Measurements from ENCODE around the gene OVOL1.
"Not testable (repeated sequence)": the region's sequence is repeated elsewhere in the genome, so short reads cannot be mapped to it uniquely, and the experiment has no call there.

OVOL1 gene

GRCh38 chr11:65817835-65818680 is 31.2 kb downstream of the OVOL1 start:
- no peak for DNase-seq

DNA sequence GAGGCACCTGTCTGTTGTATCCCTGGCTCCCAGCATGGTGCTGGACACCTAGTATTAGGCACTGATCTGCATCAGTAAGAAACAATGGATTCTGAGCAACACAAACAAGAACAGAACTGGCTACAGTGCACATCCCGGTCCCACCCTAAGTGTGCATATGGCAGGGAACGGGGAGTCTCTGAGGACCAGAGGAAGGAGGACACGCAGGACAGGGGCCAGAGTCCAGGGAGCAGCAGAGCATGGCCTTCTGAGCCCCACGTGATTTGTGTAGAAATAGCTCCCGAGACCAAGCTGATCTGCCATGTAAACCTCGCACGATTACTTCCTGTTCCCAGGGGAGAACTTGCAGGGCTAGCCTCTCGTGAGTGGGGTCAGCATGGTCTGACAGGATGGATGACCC is 34.2 kb downstream of the OVOL1 start:
- no peak for DNase-seq

- no peak for DNase-seq
Measured at GRCh38 chr11:65822776-65823528, 36.1 kb downstream of the OVOL1 start.

DNA sequence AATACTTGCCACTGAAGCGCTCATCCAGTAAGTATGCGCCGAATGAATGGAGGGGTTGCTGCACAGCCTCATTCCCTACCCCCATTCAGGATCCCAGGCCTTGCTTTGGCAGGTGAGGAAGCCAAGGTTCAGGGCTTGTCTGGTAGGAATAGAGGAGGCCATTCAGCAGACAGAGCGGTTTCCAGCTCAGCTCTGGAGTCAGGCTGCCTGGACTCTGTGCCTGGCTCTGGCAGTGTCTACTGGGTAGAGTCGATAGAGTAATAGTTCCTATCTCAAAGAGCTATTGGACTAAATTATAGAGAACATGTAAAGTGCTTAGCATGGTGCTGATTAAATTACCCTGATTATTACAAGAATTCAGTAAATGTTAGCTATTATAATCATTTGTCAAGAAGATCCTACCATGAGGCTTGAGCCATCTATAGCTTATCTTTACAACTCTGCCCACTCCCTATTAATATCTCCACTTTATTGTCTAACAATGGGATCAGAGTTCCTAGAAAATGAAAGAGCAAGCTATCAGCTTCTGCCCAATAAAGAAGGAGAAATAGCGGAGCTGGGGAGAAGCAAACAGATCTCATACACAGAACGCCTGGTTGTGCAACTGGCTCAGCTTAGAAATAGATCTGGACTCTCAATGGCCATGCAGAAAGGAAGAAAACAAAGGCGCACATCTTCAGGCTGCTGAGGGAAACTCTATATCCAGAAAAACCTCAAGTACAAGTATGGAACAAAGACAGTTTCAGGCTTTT is 40.3 kb downstream of the OVOL1 start:
- no peak for DNase-seq

DNA sequence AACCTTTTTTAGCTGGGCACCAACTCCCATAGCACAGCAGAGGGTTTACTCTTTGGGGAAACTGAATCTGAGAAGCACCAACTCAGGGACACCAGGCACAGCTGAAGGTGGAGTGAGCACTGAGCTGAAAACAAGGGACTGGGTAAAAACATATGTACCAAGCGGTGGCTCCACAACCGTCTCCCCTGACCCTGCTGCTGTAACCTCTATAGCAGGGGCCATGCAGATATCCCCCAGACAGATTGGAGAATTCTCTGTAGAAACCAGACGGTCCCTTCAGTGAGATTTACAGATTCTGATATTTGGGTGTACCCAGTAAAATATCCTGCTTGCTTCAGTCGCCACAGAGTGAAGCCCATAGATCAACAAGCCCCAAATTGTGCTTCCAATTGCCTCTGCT is 42.6 kb downstream of the OVOL1 start:
- no peak for DNase-seq

- DNase-seq: not testable (repeated sequence)
Measured at GRCh38 chr11:65832231-65832630, 45.4 kb downstream of the OVOL1 start.

- DNase-seq: peak; percentile 76
Measured at GRCh38 chr11:65833297-65834030, 46.6 kb downstream of the OVOL1 start, which contains the start of gene SNX32. Gene SNX32, plus strand, starts transcription at chr11:65833963. Its CDS starts 103 bp downstream, at chr11:65834066.

DNA sequence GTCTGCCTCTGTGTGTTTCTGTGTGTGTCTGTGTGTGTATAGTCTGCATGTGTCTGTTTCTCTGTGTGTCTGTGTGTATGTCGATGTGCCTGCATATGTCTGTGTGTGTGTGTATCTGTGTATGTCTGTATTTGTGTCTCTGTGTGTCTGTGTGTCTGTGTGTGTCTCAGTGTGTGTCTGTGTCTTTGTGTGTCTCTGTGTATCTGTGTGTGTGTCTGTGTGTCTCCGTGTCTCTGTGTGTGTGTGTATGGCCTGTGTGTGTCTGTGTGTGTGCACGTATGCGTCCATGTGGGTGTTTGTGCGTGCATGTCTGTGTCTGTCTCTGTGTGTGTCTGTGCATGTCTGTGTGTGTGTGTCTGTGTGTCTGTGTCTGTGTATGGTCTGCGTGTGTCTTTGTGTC is 47.3 kb downstream of the OVOL1 start:
- no peak for DNase-seq

GRCh38 chr11:65842144-65842543 is 55.3 kb downstream of the OVOL1 start:
- DNase-seq: no peak

DNA sequence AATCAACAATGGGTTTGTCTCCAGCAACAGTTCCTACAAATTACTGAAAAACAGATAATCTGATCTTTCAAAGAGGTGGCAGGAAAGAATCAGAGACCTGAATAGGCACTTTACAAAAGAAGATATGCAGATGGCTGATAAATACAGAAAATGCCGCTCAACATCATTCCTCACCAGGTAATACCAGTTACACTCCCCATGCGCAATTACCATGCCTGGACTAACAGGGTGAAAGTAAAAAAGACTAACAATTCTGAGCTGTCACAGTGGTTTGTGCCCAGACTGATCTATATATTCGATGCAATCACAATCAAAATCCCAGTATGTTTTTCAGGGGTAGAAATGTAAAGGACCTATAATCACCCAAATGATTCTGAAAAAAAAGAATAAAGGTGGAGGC is 56.9 kb downstream of the OVOL1 start:
- DNase-seq: no peak

GRCh38 chr11:65844231-65844872 is 57.5 kb downstream of the OVOL1 start:
- DNase-seq: no peak
